Thyroid gland (tissue), 4 donors: Measurements from ENCODE around the gene B3GAT1. TPM values are rescaled to one million over a fixed set of nuclear protein-coding genes. Genes with fewer than 3 reads are reported as not detected.

Source experiments
- DNase-seq, 2 donors: peaks; one replicate each; pipeline ENCODE4 v3.0.0-alpha.2; 2019
- H3K27ac ChIP-seq, 3 donors: fragments of 200-600 bp; sonication (generic); 1 replicate in 2 of 3; 2 replicates in 1 of 3; pipeline ENCODE4 v1.5.1; 2016 to 2019; ENCODE audit warnings: mild to moderate bottlenecking in 1 of 3, moderate library complexity in 1 of 3
- H3K27me3 ChIP-seq: fragments of 200-600 bp; sonication (generic); one replicate; pipeline ENCODE4 v1.5.1; 2019
- H3K36me3 ChIP-seq, 2 donors: fragments of 200-600 bp; sonication (generic); one replicate each; pipeline ENCODE4 v1.5.1; 2016 to 2019
- H3K4me1 ChIP-seq, 2 donors: fragments of 200-600 bp; sonication (generic); one replicate each; pipeline ENCODE4 v1.5.1; 2017 to 2019
- H3K4me3 ChIP-seq, 3 donors: fragments of 200-600 bp; sonication (generic); replicated peaks in 1 of 3; 1 replicate in 2 of 3; 2 replicates in 1 of 3; pipeline ENCODE4 v1.5.1; 2016; ENCODE audit warnings: mild to moderate bottlenecking in 1 of 3
- H3K9me3 ChIP-seq: fragments of 200-600 bp; sonication (generic); one replicate; pipeline ENCODE4 v1.5.1; 2017
- POLR2A ChIP-seq, 2 donors: fragments of 450-650 bp; IDR thresholded peaks; one replicate each; pipeline ENCODE4 v1.6.1; 2017; ENCODE audit warnings: antibody characterized with exemption in 2 of 2, mild to moderate bottlenecking in 2 of 2, moderate library complexity in 1 of 2
- WGBS, 2 donors: methylation state at CpG; one replicate each; pipeline ENCODE4 v1.1.5; 2017; 5-methylcytosine and 5-hydroxymethylcytosine counted together
- intact Hi-C: fragments of 100-400 bp; cut with DNase I; formaldehyde crosslinking; loops from one replicate; pipeline ENCODE4 v1.15.1; 2023
- total RNA-seq, 4 donors: library from RNA; depleted of rRNA; stranded (reverse); fragments of >200 nt; gene quantifications; one replicate each; pipeline ENCODE4 v1.2.3, GENCODE V29; 2016
- TF ChIP-seq, protein P1 (sequence below), 6 experiments: fragments of 200-600 bp in 3 of 6; fragments of 450-650 bp in 3 of 6; sonication (generic) in 3 of 6; IDR thresholded peaks; one replicate each; pipeline ENCODE4 v1.5.1; 2016 to 2019; ENCODE audit warnings: antibody characterized with exemption in 6 of 6, mild to moderate bottlenecking in 2 of 6, inconsistent platforms in 1 of 6, moderate library complexity in 1 of 6

B3GAT1 gene
- total RNA-seq, 4 donors from 2014 or later = 4.0 to 6.7 (median 5.7) TPM

- Histone ChIP-seq H3K9me3 (no peaks in the 10 kb centered on the region), H3K36me3 (no peaks in the 10 kb centered on the region), H3K27me3 (no peaks in the 10 kb centered on the region), H3K4me3 (no peak overlapping the region), H3K4me1 (no peaks in the 10 kb centered on the region), H3K27ac (no peak overlapping the region)
- DNase-seq = no peak
- intact Hi-C loops = no loop called here
- no peak for TF ChIP-seq POLR2A (IDR thresholded peaks at IDR 0.05)
- TF ChIP-seq, protein P1, sequence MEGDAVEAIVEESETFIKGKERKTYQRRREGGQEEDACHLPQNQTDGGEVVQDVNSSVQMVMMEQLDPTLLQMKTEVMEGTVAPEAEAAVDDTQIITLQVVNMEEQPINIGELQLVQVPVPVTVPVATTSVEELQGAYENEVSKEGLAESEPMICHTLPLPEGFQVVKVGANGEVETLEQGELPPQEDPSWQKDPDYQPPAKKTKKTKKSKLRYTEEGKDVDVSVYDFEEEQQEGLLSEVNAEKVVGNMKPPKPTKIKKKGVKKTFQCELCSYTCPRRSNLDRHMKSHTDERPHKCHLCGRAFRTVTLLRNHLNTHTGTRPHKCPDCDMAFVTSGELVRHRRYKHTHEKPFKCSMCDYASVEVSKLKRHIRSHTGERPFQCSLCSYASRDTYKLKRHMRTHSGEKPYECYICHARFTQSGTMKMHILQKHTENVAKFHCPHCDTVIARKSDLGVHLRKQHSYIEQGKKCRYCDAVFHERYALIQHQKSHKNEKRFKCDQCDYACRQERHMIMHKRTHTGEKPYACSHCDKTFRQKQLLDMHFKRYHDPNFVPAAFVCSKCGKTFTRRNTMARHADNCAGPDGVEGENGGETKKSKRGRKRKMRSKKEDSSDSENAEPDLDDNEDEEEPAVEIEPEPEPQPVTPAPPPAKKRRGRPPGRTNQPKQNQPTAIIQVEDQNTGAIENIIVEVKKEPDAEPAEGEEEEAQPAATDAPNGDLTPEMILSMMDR (IDR thresholded peaks at IDR 0.05) = no peak
- WGBS, 2 donors = 80 to 81% methylated on average over 10 to 13 of the region's 13 CpGs
These were observed 13.3 kb downstream of the B3GAT1 start for GRCh38 chr11:134398644-134399292.

DNA sequence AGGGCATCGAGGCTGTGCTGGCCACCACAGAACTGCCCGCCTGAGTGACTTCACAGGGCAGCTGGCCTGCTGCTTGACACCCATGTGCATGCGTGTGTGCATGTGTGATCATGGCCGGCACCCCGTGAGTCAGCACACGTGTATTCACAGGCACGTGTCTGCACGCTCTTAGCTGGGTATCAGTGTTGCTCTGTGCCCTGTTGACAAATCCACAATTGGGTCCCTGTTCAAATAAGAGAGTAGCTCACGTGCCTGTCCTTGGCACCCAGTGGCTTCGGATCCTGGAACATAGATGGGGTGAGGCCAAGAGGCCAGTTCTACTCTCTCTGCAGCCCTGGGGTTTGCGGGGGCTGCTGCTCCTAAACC lies 14.0 kb downstream of the B3GAT1 start:
- Histone ChIP-seq H3K9me3 (no peaks in the 10 kb centered on the region), H3K4me1 (no peaks in the 10 kb centered on the region), H3K36me3 (no peaks in the 10 kb centered on the region), H3K27ac (no peak overlapping the region), H3K27me3 (no peaks in the 10 kb centered on the region), H3K4me3 (no peak overlapping the region)
- no peak for TF ChIP-seq POLR2A (IDR thresholded peaks at IDR 0.05)
- TF ChIP-seq, protein P1 (IDR thresholded peaks at IDR 0.05) = no peak
- DNase-seq = no peak
- intact Hi-C loops = no loop called here
- 90 to 95% methylated on average over 8 to 11 of the region's 11 CpGs for WGBS, 2 donors

DNA sequence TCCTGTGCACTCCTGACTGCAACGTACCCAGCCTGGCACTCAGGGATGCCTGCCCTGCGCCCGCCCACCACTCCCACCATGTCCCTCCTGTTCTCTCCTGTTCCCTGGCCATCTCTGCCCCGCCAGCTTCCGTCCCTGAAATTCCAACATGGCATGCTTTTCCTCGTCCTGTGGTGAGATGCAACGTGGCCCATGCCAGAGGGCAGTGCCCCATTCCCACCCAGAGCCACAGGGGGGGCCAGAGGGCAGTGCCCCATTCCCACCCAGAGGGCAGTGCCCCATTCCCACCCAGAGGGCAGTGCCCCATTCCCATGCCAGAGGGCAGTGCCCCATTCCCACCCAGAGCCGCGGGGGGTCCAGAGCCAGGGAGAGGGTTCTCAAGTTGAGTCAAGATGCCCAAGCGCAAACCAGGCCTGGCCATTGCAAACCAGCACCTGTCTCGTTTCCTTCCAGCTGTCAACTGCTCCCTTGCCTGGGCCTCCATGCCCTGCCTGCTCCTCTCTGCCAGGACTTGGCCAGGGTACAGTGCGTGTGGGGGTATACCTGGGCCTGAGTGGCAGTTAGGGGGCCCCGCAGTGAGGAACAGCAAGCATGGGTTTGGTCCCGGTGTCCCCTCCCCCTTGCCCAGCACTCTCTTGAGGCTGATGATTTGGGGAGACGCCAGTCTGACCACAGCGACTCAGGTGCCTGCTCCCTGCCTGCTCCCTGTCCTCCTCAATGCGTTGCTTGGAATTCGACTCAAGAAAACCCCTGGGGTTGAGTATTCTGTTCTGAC lies 14.6 kb downstream of the B3GAT1 start:
- Histone ChIP-seq H3K27ac (no peak overlapping the region), H3K4me1 (no peaks in the 10 kb centered on the region), H3K27me3 (no peaks in the 10 kb centered on the region), H3K36me3 (no peaks in the 10 kb centered on the region), H3K4me3 (no peak overlapping the region), H3K9me3 (no peaks in the 10 kb centered on the region)
- no peak for DNase-seq
- TF ChIP-seq, protein P1 (IDR thresholded peaks at IDR 0.05) = no peak
- no peak for TF ChIP-seq POLR2A (IDR thresholded peaks at IDR 0.05)
- intact Hi-C loops = no loop called here
- 84 to 91% methylated on average over 16 to 17 of the region's 18 CpGs for WGBS, 2 donors

DNA sequence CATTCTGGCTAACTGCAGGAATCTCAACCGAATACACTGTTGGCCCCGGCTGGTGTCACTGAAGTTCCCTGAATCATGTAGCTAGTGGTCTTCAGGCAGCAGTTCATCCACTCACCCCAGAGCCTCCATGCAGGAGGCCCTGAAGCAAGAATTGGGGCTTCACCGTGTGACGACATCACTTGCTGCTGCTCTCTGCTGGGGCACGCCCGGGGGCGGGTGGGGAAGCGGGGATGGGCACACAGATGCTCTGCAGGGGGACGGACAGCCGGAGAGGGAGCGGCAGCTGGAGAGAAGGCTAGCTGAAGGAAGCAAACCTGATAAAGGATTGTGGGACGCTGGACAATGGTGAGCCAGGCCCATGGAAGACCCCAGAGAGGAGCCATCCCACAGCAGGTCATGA lies 17.0 kb downstream of the B3GAT1 start:
- DNase-seq = no peak
- Histone ChIP-seq H3K27ac (no peak overlapping the region), H3K9me3 (no peaks in the 10 kb centered on the region), H3K4me1 (no peaks in the 10 kb centered on the region), H3K27me3 (no peaks in the 10 kb centered on the region), H3K4me3 (no peak overlapping the region), H3K36me3 (no peaks in the 10 kb centered on the region)
- TF ChIP-seq POLR2A (IDR thresholded peaks at IDR 0.05) = no peak
- TF ChIP-seq, protein P1 (IDR thresholded peaks at IDR 0.05) = no peak
- WGBS, 2 donors = 93 to 94% methylated on average over 11 to 12 of the region's 12 CpGs
- intact Hi-C loops = no loop called here

DNA sequence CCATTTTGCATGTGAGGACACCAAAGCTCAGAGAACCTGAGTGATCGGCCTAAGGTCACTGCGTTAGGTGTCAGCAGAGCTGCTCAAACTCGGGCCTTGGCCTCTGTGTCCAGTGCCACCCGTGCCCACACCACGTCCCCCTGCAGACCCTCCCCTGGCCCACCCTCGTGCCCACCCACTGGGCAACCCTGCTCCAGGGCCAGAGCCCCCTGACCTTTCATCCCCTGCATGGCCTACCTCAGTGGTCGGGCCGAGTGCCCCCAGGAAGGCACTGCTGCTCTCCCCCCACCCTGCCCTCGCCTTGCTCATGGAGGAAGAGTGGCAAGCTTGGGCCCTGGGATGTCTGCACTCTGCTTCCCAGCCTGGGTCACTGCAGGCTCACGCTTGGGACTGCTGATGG lies 17.7 kb downstream of the B3GAT1 start:
- no peaks in the 10 kb centered on the region for H3K27me3 ChIP-seq
- DNase-seq = no peak
- no peaks in the 10 kb centered on the region for H3K4me1 ChIP-seq
- intact Hi-C loops = no loop called here
- no peak overlapping the region for H3K4me3 ChIP-seq
- H3K9me3 ChIP-seq = no peaks in the 10 kb centered on the region
- no peak for TF ChIP-seq POLR2A (IDR thresholded peaks at IDR 0.05)
- TF ChIP-seq, protein P1 (IDR thresholded peaks at IDR 0.05) = no peak
- no peak overlapping the region for H3K27ac ChIP-seq
- WGBS, 2 donors = 87 to 90% methylated on average over 5 to 9 of the region's 10 CpGs
- H3K36me3 ChIP-seq = no peaks in the 10 kb centered on the region
